Measurements from ENCODE around the gene TFAP2E. TPM values are rescaled to one million over a fixed set of nuclear protein-coding genes. Genes with fewer than 3 reads are reported as not detected.
A peak's percentile ranks its signal among the peaks of the same experiment; 100 is the strongest.

The TFAP2E gene
- total RNA-seq, 1 donor from 2014 or later = 1.2 TPM

DNA sequence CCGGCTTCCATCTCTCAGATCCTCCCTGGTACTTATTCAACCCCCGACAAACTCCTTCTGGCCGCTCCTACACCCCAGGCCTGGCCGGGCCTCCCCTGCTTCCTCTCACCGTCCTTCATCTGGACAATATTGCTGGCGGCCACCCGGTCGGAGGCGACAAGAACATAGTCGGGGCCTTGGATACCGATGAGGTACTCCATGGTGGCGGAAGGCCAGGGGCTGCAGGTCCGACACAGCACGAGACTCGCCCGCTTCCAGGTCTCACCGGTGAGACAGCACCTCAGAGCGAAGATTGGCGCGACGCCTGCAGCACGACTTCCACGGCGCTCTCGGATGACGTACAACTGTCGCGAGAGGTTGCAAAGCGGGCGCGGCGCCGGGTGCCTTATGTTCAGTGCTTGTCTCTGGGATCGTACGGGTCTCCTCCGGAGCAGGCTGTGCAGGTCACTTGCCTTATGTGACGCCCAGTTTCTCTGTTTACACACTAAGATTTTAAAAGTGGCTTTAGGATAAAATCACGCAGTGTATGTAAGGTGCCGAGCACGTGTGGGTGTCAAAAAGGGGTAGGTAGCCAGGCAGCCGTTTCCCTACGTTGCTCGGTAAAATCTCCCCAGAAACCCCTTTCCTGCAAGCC is 68.2 kb downstream of the TFAP2E start, which contains the start of gene PSMB2:
Gene PSMB2 (minus strand): TSS at position 294 of the 634 bp plus-strand sequence. CDS start 94 bp downstream, at position 200.
- peak; percentile 99 for DNase-seq (ENCODE audit: low spot score)

DNA sequence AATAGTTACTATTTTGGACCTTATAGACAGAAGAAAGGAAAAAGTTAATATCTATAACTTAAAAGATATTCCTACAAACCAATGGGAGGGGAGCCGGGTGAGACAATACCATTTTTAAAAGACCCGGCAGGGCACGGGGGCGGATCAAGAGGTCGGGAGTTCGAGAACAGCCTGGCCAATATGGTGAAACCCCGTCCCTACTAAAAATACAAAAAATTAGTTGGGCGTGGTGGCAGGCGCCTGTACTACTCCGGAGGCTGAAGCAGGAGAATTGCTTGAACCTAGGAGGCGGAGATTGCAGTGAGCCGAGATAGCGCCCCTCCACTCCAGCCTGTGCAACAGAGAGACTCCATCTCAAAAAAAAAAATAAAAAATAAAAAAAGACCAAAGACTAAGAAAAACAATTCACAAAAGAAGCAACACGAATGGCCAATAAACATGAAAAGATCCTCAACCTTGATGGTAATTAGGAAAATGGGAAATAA is 69.4 kb downstream of the TFAP2E start:
- DNase-seq (ENCODE audit: low spot score) = no peak

- no peak for DNase-seq (ENCODE audit: low spot score)
Observed at GRCh38 chr1:35644204-35644603, 71.1 kb downstream of the TFAP2E start.

Other genes starting within 250 kb of the TFAP2E start
- gene KIAA0319L, start 15.9 kb upstream of the TFAP2E start, total RNA-seq = 48.5 TPM
- gene NCDN, start 15.5 kb upstream of the TFAP2E start, total RNA-seq = 16.0 TPM
- gene PSMB2, start 68.2 kb downstream of the TFAP2E start, total RNA-seq = 47.4 TPM
- 17.5 TPM for gene C1orf216, start 145.6 kb downstream of the TFAP2E start, total RNA-seq
- 0.39 TPM for gene CLSPN, start 196.7 kb downstream of the TFAP2E start, total RNA-seq
- 18.5 TPM for gene AGO4, start 234.7 kb downstream of the TFAP2E start, total RNA-seq

Data from mesenteric fat pad (tissue), 1 donor.